T1000 (cell line): ENCODE results near the gene KIAA1671.

ENCODE experiments used
- DNase-seq: peaks from one replicate; lab custom pipeline; 2025; ENCODE audit warnings: mixed read lengths; lab: John Stamatoyannopoulos, UW

The KIAA1671 gene

DNA sequence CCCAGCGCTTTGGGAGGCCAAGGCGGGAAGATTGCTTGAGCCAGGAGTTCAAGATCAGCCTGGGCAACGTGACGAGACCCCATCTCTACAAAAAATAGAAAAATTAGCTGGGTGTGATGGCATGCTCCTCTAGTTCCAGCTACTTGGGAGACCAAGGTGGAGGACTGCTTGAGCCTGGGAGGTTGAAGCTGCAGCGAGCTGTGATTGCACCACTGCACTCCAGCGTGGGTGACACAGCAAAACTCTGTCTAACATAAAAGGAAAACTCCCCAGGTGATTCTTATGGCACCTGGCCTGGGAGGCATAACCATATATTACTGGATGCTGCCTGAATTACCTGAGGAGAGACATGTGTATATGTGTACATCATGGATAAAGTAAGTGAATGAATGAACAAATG lies 29.1 kb downstream of the KIAA1671 start:
- no peak for DNase-seq

DNA sequence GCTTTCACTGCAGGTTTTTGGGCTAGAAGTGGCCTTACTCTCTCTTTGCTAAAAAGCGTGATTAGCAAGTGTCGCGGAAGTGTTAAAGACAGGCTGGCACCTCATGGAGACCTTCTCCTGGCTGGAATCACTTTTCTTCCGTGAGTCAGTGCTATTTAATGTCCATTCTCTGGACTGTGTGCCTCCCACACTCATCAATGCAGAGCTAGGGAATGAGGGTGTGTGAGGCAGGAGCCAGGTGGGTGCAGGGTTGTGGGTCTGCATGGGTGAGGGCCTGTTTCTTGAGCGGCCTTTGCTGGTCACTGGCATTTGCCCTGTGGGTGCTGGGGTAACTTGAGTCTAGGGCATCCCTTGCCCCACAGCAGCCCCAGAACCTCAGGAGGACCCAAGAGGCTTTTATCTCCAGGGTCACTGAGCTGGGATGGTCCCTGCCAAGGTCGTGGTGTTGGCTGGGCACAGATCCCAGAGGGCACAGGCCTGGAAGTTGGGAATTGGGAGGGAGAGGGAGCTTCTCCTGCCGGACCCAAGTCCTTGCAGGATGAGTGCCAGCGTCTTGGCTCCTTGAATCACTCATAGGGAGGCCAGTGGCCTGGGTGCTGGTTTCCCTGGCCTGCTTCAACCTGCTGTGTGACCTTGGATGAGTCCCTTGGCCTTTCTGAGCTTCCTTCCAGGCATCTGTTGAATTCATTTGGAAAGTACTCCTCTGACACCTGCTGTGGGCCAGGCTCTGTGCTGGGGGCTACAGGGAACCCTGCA lies 30.0 kb downstream of the KIAA1671 start:
- DNase-seq = no peak

DNA sequence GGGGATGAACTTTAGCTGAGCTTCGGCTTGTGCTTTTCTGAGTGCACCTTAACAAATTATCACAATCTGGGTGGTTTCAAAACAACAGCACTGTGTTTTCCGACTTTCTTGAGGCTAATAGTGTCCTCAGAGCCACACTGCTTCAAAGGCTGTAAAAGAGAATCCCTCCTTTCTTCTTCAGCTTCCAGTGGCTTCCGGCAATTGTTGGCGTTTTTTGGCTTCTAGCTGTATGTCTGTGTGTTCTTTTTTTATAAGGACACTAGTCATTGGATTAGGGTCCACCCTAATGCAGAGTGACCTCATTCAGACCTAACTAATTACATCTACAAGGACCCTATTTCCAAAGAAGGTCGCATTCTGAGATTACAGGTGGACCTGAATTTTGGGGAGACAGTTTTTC lies 30.6 kb downstream of the KIAA1671 start:
- no peak for DNase-seq

DNA sequence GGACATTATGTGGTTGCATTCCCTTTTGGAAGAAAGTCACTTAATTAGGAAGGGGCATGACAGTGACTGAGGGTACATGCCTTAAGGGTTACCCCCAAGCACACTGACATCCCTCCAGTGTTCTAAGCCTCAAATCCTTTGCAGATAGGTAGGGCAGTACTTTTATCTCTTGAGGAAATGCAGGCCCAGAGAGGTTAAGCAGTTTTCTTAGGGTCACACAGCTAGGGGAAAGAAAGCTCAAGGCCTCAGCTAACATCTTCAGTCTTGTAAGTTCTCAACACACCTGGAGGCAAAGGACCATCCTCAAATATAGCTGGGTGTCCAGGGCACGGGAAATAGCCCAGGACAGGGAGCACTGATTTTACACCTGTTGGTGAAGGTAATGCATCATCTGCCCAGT lies 31.6 kb downstream of the KIAA1671 start:
- DNase-seq = no peak

DNA sequence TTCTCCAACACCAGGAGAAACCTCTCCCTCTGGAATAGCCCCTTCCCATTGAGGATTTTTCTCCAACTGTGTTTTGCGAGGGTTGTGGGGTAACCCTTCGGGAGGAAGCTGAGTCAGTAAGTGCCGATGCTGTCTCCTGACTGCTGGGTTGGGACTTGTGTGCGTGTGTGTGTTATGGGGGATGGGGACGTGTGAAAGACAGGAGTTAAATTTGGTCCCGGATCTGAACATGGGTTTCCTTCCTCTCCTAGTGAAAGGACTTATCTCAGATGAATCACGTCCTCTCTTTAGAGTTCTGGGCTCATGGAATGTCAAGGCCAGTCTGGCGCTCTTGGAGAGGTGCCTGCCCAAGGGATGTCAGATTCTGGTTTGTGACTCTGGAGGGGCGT lies 33.3 kb downstream of the KIAA1671 start:
- DNase-seq = no peak

DNA sequence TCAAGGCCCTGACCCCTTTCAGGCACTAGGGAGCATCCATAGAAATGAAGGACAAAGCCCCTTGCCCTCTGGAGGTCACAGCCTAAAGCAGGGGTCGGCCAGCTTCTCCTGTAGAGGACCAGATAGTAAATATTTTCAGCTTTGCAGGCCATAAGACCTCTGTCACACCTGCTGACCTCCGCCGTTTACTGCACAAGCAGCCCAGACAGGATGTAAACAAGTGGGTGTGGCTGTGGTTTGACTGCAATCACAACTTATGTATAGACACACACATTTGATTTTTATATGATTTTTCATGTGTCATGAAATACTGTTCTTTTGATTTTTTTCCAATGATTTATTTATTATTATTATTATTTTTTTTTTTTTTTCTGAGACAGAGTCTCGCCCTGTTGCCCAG lies 34.3 kb downstream of the KIAA1671 start:
- no peak for DNase-seq

DNA sequence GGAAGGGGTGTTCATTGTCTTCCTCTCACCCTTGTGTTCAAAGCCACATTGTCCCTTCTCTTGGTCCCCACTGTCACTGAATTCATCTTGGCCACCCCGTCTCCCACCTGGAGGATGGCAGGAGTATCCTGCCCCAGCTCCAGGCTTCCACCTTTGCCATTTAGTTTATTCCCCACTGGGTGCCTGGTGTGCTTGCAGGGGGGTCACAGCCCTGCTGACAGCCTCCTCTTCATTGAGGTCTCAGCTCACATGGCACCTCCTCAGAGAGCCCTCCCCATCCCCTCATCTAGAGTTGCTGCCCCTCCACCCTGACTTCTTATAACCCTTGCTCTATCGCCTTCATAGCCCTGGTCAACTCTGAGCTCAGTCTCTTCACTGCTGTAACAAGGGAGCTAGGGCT lies 36.6 kb downstream of the KIAA1671 start:
- DNase-seq = no peak

DNA sequence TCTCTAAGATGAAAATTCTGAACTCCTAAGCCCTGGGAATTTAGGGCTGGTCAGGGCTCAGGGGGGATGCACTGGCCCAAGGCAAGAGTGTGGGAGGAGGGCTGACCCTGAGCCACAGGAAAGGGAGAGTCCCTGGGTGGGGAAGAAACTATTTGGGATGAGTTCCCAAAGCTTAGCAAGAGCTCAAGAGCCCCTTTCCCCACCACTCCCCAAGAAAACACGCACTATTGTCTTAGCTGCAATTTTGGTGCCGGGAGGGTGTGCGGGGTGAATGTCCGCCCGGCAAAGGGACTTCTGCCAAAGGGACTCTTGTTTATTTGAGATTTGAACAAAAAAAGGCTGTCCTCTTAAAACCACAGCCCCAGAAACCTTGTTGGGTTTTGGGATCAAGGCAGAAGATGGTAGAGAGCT lies 37.0 kb downstream of the KIAA1671 start:
- DNase-seq = no peak

DNA sequence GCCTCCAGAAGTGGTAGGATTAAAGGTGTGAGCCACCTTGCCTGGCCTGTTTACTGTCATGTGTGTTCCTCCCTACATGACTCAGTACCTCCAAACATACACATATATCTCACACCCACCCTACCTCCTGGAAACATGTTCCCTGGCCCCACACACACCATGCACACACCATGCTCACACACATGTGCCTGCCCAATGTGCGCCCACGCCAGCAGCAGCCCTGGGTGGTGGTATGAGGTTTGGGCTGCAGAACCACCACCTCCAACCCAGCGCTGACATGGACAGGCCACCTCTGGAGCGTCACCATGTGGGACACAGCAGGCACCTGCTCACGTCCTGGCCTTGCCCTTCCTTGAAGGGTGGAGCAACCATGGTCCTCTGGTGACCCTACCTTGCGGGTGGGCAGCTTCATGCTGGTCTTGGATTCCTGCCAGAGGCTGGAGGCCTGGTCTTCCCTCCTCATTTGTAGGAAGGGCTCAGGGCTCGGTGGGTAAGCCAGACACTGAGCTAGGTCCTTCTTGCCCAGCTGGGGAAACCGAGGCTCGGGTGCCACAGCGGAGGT lies 37.9 kb downstream of the KIAA1671 start:
- no peak for DNase-seq

DNA sequence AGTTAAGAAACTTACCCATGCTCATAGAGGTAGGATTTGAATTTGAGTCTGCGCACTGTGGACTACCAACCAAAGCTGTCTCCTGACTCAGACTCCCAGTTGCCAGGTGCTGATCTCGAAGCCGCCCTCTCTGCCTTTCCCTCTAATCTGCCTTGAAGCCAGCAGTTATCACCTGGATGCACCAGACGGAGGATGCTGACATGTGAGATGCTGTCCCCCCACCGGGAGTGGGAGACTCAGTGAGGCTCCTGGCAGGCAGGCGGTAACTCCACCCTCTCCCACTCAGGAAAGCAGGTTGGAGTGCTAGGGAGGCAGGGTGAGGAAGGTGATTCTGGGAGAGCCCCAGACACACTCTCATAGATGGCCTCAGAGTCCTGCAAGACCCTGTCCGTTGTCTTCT lies 40.4 kb downstream of the KIAA1671 start:
- no peak for DNase-seq

DNA sequence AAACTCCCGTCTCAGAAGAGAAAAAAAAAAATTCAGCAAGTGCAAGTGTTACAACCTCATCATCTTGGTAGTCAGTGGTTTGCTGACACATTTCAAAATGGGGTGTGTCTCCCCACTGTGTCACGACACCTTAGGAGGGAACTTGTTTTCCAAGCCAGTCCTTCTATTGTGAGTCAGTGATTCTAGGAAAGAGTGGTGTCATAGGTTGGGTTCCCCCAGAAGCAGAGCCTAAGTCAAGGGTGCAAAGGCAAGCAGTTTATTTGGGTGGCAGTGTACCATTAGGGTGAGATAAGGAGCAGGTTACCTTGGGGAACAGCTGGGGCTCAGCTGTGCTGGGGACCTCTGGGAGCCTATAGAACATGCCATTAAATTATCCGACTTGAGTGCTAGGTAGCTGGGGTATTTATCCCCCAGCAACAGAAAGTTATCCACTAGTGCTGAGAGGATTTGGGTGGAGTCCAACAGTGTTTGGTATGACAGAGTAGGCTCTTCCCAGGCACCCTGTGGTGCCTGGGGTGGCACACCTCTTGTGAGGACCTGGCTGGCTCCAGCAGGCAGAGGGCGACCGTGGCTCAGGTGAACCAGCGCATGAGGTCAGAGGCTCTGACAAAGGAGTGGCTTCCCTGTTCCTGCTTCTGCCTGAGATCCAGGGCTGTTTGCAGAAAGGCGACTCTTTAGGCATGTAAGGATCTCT lies 41.7 kb downstream of the KIAA1671 start:
- DNase-seq = no peak

DNA sequence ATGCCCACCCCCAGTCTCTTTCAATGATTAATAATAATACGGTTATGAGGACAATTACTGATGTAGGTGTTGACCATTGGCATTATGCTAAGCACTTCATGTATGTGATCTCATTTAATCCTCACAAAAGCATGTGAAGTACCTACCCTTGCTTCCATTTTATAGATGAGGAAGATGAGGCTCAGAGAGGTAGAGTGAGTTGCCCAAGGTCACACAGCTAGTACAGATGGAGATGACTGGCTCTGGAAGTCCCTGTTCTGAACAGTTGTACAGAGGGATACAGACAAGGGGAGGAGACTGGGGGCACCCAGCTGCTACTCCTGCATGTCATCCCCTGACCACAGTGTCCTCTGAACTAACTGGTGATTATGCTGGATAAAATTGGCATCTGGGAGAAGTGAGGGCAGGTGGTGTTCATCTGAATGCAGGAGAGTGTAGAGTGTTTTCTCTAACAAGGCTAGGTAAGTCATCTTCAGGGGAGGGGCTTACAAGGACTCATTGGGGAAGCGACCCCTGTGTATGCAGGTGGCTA lies 43.2 kb downstream of the KIAA1671 start:
- no peak for DNase-seq

DNA sequence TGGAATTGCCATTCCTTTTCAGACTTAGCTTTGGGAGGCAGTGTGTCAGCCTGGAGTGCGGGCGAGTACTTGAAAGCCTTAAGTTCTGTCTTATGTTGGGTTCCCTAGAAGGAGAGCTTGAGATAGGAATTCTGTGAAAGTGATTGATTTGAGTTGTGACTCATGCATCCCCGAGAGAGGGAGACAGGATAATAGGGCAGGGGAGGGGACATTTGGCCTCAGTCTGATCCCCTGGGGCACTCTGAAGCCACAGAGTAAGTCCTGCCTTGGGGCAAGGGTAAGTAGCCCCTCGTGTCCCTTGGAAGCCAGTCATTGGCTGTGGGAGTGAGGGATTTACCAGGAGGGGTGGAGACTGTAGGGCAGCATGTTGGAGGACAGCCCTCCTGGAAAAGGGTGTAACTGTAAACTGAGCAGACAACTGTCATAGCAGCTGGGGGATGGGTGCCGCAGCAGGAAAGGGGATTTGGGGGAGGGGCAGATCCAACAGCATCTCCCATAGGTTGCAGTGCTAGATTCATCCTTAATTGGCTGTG lies 44.0 kb downstream of the KIAA1671 start:
- peak; percentile 82 for DNase-seq

DNA sequence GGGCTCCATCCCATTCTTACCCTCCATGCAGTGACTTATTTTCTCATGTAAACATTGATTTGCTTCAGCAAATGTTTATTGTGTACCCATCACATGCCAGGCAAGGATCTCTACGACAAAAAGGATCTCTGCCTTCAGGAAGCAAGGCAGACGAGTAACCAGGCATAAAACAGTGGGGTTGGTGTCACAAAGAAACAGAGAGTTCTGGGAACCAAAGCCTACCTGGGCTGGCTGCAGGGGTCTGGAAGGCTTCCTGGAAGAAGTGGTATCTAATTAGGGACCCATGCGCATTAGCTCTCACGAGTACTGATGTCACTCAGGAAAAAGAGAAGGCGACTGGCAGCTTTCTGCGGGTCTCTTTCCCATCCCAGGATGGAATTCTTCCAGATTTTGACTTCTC lies 44.5 kb downstream of the KIAA1671 start:
- DNase-seq = no peak

DNA sequence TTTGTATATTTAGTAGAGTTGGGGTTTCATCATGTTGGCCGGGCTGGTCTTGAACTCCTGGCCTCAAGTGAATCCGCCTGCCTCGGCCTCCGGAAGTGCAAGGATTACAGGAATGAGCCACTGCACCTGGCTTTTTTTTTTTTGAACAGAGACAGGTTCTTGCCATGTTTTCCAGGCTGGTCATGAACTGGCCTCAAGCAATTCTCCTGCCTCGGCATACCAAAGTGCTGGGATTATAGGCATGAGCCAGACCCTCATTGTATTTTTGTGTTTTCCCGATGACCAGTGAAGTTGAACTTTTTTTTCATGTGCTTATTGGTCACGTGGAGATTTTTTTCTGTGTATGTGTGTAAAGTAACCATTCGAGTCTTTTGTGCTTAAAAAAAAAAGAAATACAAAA lies 48.2 kb downstream of the KIAA1671 start:
- DNase-seq = no peak

DNA sequence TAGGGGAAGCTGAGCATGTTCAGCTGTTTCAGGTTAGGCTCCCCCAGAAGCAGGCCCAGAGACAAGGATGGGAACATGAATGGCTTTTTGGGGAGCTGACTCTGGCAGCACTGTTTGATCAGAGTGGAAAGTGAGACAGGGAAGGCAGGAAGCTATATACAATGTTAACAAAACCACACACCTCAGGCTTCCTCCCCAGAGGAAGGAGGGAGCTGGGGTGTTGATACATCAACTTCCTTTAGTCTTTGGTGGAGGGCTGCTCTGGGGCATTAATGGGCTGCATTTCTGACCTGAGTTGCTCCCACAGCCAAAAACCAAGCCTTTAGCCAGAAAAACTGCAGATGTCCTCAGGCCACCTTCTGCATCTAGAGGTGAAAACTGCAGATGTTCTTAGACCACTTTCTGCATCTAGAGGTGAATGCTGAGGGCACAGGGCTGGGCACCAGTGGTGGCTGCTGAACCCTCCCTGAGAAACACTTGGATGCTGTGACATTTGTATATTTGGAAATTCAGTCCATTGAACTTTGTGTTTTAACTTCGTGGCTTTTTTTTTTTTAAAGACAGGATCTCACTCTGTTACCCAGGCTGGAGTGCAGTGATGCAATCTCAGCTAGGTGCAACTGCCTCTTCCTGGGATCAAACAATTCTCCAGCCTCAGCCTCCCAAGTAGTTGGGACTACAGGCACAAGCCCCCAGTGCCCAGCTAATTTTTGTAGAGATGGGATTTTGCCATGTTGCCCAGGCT lies 49.9 kb downstream of the KIAA1671 start:
- DNase-seq = no peak

DNA sequence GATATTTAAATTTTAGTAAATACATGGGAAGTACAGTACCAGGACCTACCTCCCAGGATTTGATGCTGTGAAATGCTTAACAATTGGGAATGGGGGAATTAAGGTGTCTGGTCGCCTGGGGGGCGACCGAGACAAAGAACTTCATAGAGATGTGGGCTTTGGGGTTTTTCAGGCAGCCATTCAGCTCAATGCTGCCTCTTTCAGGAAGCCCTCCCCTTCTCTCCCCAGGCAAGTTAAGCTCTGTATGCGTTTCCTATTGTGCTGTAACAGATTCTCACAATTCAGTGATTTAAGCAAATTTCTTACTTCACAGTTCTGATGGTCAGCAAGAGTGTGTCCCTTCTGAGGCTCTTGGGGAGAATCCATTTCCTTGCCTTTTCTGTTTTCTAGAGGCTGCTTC lies 53.8 kb downstream of the KIAA1671 start:
- DNase-seq = no peak

DNA sequence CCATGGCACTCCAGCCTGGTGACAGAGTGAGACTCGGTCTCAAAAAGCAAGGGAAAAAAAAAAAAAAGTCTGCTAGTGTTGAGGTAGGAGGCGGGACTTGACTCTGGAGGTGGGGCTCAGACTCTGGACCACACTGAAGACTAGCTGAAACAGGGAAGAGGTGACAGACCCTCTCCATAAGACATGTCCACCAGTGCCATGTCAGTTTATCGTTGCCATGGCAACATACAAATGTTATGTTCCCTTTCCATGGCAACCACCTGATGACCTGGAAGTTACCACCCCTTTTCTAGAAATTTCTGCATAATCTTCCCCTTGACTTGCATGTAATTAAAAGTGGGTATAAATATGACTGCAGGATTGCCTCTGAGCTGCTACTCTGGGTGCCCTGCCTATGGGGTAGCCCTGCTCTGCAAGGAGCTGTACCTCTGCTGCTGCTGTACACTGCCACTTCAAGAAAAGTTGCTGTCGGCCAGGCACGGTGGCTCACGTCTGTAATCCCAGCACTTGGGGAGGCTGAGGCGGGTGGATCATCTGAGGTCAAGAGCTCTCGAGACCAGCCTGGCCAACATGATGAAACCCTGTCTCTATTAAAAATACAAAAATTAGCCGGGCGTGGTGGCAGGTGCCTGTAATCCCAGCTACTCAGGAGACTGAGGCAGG lies 55.1 kb downstream of the KIAA1671 start:
- DNase-seq = no peak

DNA sequence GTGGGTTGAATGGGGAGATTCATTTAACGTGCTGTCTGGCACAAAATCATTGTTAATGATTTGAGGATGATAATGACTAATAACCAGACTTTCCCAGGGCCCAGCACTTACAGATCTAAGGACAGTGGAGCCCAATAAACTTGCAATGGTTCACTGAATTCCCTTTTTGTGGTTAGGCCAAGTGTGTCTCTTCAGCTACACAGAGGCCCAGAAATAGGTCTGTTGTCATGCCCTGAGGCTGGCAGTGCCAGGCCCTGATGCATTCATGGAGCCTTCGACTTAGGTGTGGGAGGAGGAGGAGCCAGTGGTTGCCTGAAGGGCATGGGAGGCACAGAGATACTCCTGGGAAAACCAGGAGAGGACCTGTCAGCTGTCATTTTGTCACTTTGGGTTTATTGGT lies 56.1 kb downstream of the KIAA1671 start:
- DNase-seq = peak; percentile 31

DNA sequence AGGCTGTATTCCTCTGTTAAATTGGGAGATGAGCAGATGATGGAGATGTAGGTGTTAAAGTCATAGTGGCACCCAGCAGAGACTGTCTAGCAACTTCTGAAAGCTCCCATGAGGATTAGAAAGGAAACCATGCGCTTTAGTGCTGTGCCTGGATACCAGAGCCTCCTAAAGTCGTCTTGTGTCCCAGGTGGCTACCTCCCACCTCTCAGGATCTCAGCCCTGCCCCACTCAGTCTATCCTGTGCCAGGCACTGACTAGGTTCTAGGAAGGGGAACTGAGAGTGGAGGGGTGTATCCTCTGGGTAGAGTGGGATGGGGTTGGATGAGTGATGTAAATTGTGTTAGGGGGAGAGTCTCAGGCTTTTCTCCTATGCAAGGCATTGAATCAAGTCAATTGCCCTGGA lies 60.2 kb downstream of the KIAA1671 start:
- DNase-seq = no peak

DNA sequence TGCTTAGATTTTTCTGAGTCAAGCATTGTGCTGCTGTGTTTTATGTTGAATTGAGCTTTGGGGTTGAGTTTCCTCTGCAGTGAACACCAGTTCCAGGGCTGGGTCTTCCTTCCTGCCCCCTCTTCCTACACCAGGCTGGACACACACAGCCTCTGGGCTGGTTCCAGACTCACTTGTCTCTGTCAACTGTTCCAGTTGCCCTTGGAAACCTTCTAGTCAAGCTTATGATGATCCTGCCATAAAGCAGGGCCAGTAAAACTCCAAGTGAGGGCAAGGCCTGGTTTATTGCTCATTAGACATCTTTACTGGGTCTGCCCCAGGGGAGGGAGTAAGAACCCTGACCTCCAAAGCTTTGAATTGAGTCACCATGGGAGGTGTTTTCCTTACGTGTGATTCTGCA lies 61.1 kb downstream of the KIAA1671 start:
- DNase-seq = peak; percentile 53
